Head of caudate nucleus (tissue), 42 donors: ENCODE data around the gene SEC11A.
"Not testable (repeated sequence)": the region's sequence is repeated elsewhere in the genome, so short reads cannot be mapped to it uniquely, and the experiment has no call there.

Experiments used
- DNase-seq, 42 donors: peaks; one replicate each; pipeline versions ENCODE4 v3.0.0 to v3.0.0-alpha.2; 2020 to 2021; ENCODE audit warnings: mixed read lengths in 7 of 42
- intact Hi-C: fragments of 100-400 bp; cut with DNase I; formaldehyde crosslinking; loops from one replicate; pipeline ENCODE4 v1.15.0; 2022

Gene SEC11A

GRCh38 chr15:84697236-84697990 is 18.5 kb downstream of the SEC11A start:
- intact Hi-C loops: no loop called here

DNA sequence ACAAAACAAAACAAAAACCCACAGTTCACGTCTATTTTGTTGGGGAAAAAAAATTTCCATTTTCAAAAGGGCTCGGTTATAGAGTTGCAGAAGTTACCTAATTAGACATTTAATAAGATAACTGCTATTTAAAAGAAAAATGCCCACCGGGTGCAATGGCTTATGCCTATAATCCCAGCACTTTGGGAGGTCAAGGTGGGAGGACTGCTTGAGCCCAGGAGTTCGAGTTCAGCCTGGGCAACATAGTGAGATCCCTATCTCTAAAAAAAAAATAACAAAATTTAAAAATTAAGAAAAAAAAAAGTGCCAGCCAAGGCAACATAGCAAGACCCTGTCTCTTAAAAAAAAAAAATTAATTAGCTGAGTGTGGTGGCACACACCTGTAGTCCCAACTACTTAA is 19.2 kb downstream of the SEC11A start:
- DNase-seq: no peak
- intact Hi-C loops: no loop called here

More at GRCh38 chr15:84697236-84697990, 18.5 kb downstream of the SEC11A start:
- DNase-seq: no peak

GRCh38 chr15:84690342-84690741 is 25.6 kb downstream of the SEC11A start:
- intact Hi-C loops: no loop called here

DNA sequence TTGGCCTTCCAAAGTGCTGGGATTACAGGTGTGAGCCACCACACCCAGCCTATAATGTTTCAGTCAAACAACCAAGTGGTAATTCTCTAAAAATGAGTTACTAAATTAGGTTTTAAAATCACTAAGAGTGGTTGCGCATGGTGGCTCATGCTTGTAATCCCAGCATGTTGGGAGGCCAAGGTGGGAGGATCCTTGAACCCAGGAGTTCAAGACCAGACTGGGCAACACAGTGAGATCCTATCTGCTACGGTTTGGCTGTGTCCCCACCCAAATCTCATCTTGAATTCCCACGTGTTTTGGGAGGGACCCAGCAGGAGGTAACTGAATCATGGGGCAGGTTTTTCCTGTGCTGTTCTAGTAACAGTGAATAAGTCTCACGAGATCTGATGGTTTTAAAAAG is 26.1 kb downstream of the SEC11A start:
- intact Hi-C loops: no loop called here
- no peak for DNase-seq

More at GRCh38 chr15:84690342-84690741, 25.6 kb downstream of the SEC11A start:
- no peak for DNase-seq

GRCh38 chr15:84686446-84686845 is 29.5 kb downstream of the SEC11A start:
- DNase-seq, intact Hi-C loops: not testable (repeated sequence)

DNA sequence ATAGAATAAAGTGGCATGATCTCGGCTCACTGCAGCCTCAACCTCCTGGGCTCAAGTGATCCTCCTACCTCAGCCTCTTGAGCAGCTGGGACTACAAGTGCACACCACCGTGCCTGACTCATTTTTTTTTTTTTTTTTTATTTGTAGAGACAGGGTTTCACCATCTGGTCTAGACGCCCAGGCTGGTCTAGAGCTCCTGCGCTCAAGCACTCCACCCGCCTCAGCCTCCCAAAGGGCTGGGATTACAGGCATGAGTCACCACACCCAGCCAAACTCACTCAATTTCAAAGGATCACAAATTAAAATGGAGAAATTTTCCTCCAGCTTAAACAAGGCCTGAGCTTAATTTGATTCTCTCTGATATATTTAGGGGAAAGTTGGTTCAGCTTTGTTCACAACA is 30.6 kb downstream of the SEC11A start:
- intact Hi-C loops: no loop called here
- peak in 28 of 42 donors; percentile 9 to 71 (median 22) for DNase-seq

DNA sequence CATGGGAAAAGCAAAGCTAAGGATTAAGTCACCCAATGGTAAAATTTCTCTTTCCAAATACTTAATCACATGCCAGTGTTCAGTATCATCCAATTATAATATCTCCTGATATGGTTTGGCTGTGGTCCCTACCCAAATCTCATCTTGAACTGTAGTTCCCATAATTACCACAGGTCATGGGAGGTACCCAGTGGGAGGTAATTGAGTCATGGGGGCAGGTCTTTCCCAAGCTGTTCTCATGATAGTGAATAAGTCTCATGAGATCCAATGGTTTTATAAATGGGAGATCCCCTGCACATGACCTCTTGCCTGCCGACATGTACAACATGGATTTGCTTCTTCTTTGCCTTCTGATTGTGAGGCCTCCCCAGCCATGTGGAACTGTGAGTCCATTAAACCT is 31.8 kb downstream of the SEC11A start:
- intact Hi-C loops: no loop called here
- DNase-seq: no peak

DNA sequence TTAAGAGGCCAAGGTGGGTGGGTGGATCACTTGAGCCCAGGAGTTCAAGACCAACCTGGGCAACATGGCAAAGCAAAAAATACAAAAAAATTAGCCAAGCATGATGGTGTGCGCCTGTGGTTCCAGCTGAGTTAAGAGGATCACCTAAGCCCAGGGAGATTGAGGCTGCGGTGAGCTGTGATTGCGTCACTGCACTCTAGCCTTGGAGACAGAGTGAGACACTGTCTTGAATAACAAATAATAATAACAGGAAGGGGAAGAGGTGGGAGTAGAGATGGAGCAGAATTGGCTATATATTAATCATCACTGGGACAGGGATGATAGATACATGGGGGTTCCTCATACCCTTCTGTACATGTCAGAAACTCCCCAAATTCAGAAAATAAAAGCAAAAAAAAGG is 34.1 kb downstream of the SEC11A start:
- intact Hi-C loops: no loop called here
- no peak for DNase-seq

- intact Hi-C loops: no loop called here
- no peak for DNase-seq
Observed at GRCh38 chr15:84671211-84671610, 44.7 kb downstream of the SEC11A start.

DNA sequence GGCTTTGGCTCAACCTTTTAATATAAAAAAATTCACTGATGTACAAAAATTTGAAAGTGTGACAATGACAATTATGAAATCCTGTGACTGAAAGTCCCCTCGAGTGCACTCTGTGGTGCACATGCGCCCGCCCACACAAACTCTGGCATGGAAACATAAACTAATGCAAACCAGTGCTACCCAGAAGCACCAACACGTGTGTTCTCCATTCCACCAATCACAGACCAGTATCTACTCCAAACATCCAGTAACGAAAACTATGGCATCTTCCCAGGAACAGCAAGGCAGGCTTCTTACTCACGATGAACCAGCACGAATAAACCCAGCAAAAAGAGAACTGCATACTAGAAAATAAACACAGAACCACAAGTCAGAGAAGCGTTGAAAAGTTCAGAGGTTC is 46.2 kb downstream of the SEC11A start:
- no peak for DNase-seq
- intact Hi-C loops: no loop called here

DNA sequence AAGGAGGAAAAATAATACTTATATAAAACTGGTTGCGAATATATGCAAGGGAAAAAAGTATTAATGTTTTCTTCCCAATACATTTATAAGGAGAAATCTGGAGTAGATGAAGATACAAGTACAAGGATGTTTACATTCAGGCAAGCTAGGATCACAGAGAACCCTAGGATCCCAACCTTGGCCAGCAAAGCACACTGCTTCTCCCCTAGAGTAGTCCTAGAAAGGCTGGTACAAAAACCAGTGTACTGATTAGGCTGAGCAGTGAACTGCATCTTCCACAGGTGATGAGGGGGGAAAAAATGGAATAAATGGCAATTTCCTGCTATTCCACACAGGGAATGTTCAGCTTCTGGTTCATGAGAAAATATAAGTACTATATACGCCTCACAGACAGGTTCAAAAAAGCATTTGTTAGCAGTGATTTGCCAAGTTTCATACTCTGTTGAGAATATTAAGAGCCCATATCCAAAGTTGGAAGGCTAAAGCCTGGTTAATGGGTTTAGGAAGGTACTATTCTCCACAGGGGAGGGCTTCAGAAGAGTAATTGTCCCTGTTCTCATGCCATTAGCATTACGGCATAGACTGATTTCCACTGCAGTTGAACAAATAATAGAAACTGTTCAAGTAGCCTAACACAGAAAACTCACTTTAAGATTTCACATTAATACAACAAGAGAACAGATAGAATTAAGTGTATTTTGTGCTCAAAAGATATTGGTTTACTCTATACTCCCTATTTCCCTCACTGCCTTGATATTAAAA is 47.5 kb downstream of the SEC11A start:
- intact Hi-C loops: no loop called here
- DNase-seq: no peak

GRCh38 chr15:84666373-84666772 is 49.6 kb downstream of the SEC11A start:
- intact Hi-C loops: no loop called here
- DNase-seq: no peak

- no peak for DNase-seq
- intact Hi-C loops: no loop called here
Observed at GRCh38 chr15:84661001-84661400, 54.9 kb downstream of the SEC11A start.

GRCh38 chr15:84659904-84660781 is 55.8 kb downstream of the SEC11A start:
- intact Hi-C loops: loop anchor here (10.0 kb wide), 1 partner anchor 285 kb away; no protein-coding TSS in a partner anchor
- no peak for DNase-seq

DNA sequence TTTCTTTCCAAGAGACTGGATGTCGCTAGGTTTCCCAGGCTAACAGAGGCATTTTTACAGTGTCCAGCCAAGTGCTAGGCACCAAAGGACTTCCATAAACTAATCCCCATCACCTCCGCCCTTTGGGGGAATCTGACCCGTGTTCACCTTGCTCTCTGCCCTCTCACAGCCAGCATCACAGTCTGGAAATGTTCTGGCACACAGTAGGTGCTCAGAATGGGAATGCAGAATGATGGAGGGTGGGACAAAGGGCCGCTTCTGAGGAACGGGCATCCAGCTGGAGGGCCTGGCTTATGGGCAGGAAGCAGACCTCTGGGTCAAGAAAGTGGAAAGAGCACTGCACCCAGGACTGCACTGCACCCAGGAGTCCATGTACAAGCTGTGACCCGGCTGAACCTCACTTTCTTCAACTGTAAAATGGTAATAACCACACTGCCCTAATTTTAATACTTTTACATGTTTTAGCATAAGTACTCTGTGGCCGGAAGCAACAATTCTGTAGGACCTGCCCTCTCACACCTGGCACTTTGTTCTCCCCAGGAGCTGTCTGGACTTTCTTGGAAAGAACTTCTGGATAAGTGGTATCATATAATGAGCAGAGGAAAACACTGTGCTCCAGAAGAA is 57.0 kb downstream of the SEC11A start:
- no peak for DNase-seq
- intact Hi-C loops: loop anchor here (10.0 kb wide), 1 partner anchor 286 kb away; no protein-coding TSS in a partner anchor

DNA sequence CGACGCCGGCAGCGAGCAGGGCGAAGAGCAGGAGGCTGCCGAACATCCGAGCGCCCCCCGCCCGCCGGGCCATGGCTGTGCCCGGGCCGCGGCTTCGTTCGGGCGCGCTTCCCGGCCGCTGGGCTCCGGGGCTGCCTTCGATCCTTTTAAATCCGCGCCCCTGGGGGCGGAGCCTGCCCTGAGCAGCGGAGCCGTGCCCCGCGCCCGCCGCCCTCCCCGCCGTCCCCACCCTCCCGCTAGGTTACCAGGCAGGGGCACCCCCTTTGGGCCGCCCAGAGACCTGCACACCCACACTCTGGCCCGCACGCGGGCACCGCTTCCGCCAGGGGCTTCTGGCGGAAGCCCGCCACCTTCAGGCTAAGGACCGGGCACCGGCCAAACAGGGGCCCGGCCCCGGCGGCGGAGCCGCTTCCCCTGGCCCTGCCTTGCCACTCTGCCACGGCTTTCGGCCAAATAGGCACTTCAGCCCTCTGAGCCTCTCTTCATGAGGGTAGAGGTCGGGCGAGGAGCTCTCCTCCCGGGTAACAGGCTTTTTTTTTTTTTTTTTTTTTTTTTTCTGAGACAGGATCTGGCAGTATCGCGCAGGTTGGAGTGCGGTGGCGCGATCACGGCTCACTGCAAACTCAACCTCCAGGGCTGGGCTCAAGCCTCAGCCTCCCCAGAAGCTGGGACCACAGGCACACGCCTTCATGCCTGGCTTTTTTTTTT is 57.7 kb downstream of the SEC11A start, which contains the start of gene NMB:
Gene NMB, minus strand, starts transcription at position 120 of the 708 bp plus-strand sequence. Its CDS starts 47 bp downstream, at position 73.
- intact Hi-C loops: loop anchor here (10.0 kb wide), 1 partner anchor 287 kb away; no protein-coding TSS in a partner anchor
- peak in 41 of 42 donors; percentile 20 to 86 (median 70) for DNase-seq

DNA sequence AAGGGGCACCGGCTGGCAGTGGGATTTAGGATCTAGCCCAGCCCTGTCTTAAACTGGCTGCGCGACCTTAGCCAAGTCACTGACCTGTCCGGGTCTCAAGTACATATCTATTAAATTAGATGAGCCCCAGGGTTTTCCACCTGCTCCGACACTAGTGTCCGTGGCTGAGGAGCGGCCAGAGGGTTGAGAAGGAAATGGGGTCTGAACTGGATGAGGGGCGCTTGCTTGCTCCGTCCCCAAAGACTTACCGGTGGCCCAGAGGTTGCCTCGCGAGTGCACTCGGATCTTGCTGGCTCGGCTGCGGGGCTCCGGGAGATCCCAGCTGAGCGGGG is 58.2 kb downstream of the SEC11A start:
- intact Hi-C loops: loop anchor here (10.0 kb wide), 1 partner anchor 287 kb away; no protein-coding TSS in a partner anchor
- DNase-seq: no peak

- DNase-seq: no peak
- intact Hi-C loops: loop anchor here (10.0 kb wide), 1 partner anchor 288 kb away; no protein-coding TSS in a partner anchor
Observed at GRCh38 chr15:84656972-84657371, 59.0 kb downstream of the SEC11A start.
